Medulla oblongata (tissue), 1 donor: ENCODE measurements around the gene ZDHHC22.
"Not testable (repeated sequence)": the region's sequence is repeated elsewhere in the genome, so short reads cannot be mapped to it uniquely, and the experiment has no call there.

Source experiments
- DNase-seq: peaks from one replicate; pipeline ENCODE4 v3.0.0-alpha.2; 2015; ENCODE audit errors: extremely low spot score

The ZDHHC22 gene, protein sequence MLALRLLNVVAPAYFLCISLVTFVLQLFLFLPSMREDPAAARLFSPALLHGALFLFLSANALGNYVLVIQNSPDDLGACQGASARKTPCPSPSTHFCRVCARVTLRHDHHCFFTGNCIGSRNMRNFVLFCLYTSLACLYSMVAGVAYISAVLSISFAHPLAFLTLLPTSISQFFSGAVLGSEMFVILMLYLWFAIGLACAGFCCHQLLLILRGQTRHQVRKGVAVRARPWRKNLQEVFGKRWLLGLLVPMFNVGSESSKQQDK

DNA sequence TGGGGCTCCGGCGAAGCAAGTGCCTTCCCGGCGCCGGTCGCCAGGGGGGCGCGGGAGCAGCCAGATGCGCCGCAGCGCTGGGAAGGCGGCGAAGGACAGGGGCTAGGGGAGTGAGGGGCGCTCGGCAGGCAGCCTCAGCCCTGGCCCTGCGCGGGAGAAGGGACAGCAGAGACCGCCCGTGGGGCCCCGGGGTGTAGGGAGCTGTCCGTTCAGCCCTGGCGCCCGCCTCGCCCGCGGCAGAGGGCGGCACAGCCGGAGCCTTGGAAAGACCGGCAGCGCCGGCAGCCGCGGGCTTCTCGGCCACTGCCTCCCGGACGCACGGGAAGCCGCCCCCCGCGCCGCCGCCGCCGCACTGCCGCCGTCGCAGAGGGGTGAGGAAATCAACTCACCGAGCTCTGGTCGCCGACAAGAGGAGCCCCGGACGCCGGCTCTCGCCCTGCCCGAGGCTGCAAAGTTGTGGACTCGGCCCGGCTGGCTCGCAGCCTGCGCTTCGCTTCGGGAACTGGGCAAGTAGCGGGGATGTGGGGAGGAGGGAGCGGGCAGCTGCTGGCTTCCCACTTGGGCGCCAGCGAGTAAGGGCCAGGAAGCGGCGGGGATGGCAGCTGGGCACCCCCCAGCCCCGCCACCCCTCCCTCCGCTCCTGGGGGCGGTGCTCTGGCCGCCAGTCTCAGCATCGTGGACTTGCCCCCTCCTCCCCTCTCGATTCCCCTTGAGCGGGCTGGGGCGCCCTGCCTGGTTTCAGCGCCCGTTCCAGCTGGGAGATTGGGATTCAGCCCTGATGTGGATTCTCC lies at the start of gene ZDHHC22:
ZDHHC22 (minus strand) TSS at position 578 of the 791 bp plus-strand sequence. CDS start 2,053 bp downstream, outside the sequence.
- peak; percentile 50 for DNase-seq

DNA sequence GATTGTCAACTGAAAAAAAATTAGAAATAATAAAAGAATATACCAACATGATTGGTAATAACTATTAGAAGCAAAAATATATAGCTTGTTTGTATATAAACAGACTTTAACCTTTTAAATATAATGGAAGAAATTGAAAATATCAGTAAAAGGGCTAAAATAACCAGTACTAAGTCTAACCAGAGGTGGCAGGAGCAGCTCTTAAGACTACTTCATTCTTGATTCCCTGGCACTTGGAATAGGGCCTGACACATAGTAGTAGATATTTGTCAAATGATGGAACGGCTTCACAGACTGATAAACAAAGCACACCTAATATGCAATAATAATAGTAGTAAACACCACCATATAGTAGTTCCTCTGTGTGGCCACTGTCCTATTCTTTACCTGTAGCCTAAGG lies 49.4 kb upstream of the ZDHHC22 start:
- DNase-seq: no peak

DNA sequence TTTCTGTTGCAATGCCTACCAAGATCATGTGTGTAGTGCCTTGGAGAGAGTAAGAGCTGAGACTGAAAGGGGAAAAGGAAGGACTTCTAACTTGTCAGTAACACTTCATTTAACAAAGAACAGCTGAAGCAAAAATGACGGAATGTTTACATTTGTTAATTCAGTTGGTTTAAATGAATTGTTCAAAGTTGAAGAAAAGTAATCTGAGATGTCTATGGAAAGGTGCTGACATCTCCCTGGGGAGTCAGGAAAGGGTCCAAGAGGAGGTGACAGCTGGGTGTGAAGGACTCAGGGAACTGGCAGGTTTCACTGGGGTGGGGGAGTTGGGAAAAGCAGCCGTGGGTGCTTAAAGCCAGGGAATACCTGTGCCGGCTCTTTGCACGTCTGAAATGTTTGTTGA lies 47.9 kb upstream of the ZDHHC22 start:
- no peak for DNase-seq

DNA sequence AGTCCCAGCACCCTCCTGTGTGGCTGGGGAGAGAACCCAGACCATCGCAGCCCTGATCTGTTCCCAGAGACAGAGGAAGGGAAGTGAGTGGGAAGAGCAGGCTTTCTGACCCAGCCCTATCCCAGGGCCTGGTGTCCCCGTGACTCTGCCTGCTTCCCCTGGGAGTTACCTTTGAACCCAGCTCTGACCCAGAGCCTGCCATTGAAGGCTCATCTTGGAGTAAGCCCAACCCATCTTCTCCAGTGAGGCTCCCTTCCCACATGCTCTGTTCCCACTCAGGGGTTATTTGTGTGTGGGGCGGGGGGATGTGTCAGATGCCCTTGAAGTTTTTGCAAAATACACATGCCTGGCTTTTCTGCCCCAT lies 46.0 kb upstream of the ZDHHC22 start:
- DNase-seq: no peak

DNA sequence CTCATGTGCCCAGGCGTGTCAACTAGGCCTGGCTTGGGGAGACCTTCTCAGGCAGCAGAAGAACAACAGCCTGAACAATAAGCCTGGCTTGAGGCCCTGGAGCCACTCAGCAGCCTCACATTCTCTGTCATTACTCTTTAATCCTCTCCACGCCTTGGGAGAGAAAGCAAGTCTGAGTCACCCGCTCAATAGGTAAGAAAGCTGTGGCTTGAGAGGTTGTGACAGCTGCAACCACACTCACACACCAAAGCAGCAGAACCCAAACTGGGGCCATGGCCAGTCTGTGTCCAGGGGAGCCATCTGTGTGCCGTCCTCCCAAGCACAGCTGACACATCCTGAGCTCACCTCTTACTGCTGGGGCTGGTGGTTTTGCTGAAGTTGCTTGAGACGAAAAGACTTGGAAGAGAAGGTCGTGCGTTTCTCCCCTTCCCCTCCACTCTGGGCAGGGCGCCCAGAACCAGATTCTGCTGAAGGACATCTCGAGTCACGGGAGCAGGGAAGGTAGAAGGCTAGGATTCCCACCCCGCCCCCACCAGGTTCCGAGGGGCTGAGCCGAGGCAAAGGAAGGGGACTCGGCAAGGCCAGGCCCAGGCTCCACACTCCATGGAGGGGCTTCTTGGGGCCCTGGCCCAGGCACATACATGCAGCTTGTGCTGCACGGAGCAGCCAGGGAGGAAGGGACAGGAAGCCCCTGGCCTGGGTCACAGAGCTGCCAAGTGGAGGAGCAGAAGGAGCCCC lies 45.5 kb upstream of the ZDHHC22 start:
- DNase-seq: no peak

DNA sequence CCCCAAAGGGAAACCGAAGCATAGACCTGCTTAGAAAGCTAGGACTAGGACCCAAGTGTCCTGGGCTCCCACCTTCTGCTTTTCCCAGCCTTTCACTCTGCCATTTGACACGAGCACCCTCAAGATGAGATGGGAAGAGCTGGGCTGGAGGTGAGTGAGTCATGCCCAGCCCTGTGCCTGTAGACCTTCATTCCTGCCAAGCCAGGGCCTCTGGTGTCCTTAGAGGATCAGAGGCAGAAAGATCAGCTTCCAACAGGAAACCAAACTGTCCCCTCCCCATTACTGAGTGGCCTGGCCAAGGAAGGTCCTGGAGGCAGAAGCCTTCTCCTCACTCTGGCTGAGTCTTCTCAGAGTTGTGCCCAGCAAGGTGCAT lies 43.5 kb upstream of the ZDHHC22 start:
- DNase-seq: no peak

DNA sequence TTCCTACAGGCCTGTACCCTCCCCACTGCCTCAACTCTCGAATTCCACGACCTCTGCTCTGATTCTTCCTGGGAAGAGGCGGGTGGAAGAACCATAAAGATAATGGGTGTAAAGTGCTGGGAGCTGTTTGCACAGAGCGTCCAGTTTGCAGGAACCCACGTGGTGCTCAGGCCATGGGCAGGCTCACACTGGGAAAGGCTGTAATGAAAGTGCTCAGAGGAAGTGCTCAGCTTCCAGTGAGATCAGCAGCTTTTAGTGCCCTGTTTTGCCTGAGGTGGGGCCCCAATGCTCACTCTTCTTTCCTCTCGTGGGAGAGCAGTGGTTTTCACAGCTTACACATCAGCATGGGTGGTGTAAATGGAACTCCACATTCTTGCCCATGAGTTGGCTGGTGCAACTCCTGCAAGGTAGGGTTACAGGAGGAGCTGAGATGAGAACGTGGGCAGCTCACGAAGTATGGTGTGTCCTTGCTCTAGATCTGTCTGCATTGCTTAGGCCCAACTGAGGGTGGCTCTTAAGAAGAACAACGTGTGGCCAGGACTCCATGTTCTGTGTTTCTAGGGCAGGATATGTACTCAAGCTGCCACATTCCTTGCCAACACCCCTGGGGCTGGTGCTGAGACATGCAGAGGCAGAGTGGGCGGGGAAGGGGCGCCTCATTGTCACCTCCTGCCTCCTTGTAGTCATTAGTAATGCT lies 43.0 kb upstream of the ZDHHC22 start:
- no peak for DNase-seq

DNA sequence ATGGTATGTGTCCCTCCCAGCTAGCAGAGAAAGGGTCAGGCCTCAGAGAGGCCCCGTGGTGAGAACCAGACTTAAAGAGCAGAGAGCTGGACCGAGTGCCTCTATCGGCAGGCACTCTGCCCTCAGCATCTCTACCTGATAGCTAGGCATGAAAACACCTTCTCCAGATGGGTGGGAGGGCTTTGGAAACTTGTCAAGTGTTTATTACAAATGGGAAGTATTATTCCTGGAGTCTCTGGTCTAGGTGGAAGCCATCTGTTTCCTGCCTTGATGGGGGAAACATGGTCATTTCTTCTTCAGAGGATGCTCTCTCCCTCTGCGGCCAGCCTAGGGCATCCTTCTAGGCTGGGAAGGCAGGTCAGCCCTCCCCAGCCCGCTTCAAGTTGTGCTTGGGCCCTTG lies 42.3 kb upstream of the ZDHHC22 start:
- no peak for DNase-seq

DNA sequence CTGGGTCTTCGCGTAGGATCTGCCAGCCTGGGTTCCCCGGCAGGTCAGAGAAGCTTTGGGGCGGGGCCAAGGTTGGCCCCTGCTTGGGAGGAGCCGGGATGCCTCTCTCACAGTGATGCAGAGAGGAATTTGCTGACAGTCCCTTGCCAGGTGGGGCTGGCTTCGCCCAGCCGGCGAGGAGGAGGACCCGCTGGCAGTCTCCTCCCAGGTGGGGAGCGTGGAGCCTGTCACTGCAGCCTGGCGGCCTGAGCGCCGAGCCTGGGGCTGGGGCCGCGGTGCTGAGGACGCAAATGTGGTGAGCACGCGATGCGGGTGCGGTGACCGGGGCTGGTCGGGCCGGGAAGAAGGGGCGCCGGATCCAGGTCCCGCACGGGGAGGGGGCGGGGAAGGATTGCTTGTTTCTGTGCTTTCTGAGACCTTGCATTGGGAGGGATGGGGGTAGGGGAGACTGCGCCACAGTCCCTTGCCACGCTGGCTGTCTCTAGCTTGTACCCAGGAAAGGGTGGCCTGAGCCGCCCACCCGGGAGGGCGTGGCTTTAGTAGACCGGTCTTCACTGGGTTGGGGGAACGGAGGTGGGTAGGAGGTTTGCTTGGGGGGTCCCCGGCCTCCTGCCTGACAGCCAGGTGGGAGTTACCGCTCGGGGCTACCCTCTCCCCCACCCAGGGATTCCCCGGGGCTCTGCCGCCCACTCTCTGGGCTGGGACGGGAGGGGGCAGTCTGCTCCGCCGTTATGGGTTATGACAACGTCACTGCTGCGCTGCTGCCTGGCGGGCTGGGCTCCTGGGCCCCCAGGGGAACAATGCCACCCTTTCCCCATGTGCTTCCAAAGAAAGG lies 40.2 kb upstream of the ZDHHC22 start, which contains the start of gene TMEM63C:
TMEM63C (plus strand) TSS at position 196 of the 835 bp plus-strand sequence. CDS start 37,016 bp downstream, outside the sequence.
- peak; percentile 14 for DNase-seq

DNA sequence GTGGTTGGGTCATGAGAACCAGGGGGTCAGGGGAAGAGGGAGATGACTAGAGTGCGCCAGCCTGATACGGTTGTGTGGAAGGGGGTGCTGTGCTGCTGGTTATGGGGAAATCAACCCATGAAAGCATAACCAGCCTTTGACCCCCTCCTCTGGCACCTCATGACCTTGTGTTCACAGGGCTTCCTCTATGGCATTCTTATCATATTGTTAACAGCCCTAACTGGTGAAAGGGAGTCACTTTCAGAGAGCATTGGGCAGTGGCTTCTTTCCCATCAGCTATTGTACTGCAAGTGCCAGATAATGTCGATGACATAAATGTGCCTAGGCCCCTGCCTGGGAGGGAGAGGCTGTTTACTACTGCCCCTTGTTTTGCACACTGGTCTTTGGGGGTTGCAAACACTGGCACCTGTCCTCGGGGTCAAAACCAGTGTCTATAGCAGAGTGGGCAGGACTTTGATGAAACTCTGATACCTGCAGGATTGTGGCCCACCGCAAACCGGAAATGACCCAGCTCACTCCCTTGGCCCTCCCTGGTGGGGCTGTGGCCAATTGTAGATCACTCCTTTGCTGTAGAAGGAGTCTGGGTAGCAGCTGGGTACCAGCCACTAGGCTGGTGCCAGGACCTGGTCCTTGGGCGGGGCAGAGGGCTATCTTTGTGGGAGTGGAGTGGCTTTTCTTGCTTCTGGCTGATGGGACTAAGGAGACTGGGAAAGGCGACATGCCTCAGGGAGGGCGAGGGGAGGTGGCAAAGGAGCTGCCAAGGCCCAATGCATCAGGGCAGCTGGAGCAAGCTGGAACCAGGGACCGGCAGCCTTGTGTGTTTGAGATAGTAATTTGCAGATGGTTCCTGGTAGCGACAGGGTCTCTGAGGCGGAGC lies 39.4 kb upstream of the ZDHHC22 start:
- no peak for DNase-seq

DNA sequence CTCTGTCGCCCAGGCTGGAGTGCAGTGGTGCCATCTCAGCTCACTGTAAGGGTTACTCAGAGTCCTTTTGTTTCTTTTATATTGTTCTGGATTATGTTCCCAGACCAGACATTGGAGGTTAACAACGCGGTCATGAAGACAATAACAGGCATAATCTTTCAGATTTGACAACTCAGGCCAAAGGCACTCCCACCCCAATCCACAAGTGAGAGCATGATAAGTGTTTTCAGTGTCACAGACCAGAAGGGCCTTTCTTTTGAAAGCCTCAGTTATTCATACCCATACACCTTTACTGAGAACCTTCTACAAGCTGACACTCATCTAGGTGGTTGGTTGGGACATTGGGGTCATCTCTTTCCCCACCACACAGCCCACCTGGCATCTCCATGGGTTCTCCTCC lies 37.1 kb upstream of the ZDHHC22 start:
- no peak for DNase-seq

DNA sequence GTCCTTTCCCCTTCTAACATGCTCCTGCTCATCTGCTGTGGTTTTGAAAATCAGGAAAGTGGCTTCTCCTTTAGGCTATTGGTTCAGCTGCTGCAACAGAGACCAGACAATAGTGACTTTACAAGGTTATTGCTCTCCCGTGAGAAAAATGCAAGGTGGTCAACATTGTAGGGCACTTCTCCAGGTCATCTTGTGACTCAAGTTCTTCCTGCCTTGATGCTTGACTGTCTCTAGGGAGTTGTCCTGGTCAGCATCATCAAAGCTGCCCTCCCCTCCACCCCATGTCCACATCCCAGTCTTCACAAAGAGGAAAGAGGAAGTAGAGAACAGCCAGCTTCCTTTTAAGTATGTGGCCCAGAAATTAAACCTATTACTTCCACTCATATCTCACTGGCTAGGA lies 36.1 kb upstream of the ZDHHC22 start:
- DNase-seq: no peak

DNA sequence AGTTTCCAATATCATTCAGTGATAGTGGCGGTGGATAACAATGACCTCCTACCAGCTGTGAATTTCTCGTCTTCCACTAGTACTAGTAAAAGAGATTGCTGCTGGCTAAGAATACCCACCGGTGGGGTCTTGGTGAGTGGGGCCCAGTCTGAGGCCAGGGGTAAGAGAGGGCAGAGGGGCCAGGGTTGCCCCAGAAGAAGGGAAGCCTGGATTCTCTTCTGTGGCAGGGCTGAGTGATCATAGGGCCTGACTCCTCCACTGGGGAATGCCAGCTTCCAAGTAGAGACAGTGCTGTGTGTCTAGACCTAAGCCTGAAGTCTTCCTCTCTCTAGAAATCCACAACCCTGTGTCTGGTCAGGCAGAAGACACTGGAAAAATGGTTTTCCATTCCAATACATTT lies 34.3 kb upstream of the ZDHHC22 start:
- no peak for DNase-seq

DNA sequence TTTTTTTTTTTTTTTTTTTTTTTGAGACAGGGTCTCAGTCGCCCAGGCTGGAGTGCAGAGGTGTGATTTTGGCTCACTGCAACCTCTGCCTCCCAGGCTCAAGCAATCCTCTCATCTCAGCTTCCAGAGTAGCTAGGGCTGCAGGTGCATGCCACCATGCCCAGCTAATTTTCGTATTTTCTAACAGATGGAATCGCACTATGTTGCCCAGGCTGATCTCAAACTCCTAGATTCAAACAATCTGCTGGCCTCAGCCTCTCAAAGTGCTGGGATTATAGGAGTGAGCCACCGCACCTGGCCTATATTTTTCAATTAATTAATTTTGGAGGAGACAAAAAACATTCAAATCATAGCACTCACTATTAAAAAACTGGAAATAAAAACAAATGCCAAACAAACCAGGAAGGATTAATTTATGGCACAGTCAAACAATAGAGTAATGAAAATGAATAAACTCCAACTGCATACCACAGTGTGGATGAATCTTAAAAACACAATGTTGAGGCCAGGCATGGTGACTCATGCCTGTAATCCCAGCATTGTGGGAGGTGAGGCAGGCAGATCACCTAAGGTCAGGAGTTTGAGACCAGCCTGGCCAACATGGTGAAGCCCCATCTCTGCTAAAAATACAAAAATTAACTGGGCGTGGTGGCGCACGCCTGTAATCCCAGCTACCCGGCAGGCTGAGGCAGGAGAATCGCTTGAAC lies 32.5 kb upstream of the ZDHHC22 start:
- DNase-seq: not testable (repeated sequence)

DNA sequence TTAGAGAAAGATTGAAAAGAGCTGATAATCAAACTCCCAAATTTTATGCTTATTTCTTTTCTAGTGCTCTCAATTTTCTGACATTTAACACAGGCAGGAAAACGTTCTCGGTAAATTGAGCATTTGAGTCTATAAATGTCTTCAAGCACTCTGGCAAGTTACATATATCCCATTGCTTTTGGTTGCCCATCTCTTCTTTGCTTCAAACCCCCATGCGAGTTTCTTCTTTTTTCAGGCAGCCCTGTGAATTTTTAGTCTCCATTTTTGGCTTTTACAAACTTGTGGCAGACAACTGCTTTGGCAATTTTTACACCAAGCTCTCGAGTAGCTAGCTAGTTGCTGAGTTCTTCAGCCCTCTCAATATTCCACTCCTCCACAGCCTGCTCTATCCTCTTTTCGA lies 31.3 kb upstream of the ZDHHC22 start:
- no peak for DNase-seq

DNA sequence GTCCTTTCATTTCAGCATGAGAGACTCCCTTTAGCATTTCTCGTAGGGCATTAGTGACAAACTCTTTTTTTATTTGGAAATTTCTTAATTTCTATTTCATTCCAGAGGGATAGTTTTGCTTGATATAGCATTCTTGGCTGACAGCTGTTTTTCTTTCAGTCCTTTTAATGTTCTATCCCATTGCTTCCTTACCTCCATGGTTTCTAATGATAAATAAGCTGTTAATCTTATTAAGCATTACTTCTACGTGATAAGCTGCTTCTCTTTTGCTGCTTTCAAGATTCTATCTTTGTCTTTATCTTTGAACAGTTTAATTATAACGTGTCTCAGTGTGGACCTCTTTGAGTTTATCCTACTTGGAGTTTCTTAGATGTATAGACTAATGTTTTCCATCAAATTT lies 28.5 kb upstream of the ZDHHC22 start:
- DNase-seq: no peak

DNA sequence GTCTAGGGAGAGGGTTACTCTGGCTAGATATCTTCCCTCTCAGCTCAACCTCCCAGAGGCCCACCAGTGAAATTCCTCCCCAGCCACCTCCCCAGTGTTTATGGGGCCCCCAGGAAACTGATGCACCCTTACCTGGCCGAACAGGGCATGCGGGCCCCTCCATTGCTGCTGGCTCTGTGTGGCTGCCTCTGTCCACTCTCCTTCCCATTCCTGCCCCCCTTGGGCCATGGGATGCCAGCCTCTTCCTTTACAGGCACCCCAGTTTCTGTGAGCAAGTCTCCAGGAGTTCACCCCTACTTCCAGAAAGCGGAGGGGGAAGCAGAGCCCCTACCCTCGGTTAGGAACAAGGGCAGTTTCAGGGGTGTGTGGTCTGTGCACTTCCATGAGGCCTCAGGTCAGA lies 19.4 kb upstream of the ZDHHC22 start:
- no peak for DNase-seq

DNA sequence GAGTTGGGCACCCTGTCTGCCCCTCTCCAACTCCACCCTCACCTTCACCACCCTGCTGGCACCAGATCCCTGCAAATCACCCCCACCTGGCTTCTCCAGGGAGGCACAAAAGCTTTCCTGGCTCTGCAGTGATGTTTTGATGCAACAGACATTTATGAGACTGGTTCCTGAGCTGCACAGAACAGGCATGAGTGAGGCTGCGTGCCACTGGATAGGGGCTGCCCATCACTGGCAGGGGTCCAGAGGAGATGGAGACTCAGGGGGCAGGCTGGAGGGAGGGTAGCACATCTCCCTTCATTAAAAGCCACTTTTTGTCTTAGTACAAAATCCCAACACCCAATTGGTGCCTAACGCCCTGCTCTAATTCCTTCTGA lies 17.3 kb upstream of the ZDHHC22 start:
- DNase-seq: no peak

DNA sequence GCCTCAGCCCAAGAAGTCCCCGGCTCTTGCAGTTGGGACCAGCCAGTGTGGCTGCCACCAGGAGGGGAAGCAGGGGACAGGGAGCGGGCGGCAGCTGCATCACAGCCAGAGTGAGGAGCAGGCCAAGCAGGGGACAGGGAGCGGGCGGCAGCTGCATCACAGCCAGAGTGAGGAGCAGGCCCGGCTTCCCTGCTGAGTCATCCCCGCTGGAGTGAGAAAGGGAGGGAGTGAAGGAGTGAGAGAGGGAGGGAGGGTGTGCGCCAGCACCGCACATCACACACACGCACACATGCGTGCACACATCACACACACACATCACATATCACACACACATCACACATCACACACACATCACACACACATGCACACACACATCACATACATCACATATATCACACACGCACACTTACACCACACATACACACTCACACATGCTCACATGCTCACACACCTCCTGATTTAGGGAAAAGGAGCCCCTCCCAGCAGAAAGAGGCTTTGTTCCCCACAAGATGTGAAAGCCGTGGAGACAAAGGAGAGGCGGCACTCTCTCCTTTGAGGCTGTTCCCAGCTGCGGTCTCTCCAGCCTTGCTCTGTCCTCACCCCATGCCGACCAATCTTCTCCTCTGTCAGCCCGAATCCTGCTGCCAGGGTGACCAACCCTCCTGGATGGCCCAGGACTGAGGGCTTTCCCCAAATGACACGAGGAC lies 16.7 kb upstream of the ZDHHC22 start:
- peak; percentile 85 for DNase-seq
